OCI-M1 (cell line): Measurements from ENCODE around the gene SVIL.
"Not testable (repeated sequence)": the region's sequence is repeated elsewhere in the genome, so short reads cannot be mapped to it uniquely, and the experiment has no call there.

Experiments
- DNase-seq: peaks from one replicate; lab custom pipeline; 2025; lab: John Stamatoyannopoulos, UW

The SVIL gene

GRCh38 chr10:29574212-29575097, 60.3 kb downstream of the SVIL start:
- DNase-seq: not testable (repeated sequence)

GRCh38 chr10:29570248-29570647, 64.5 kb downstream of the SVIL start:
- not testable (repeated sequence) for DNase-seq

GRCh38 chr10:29569795-29570194, 65.0 kb downstream of the SVIL start:
- DNase-seq: no peak

- no peak for DNase-seq
Measured at GRCh38 chr10:29567003-29567402, 67.8 kb downstream of the SVIL start.

GRCh38 chr10:29566209-29566608, 68.6 kb downstream of the SVIL start:
- not testable (repeated sequence) for DNase-seq

GRCh38 chr10:29563420-29564035, 71.2 kb downstream of the SVIL start:
- DNase-seq: no peak

- DNase-seq: not testable (repeated sequence)
Measured at GRCh38 chr10:29563006-29563405, 71.8 kb downstream of the SVIL start.

GRCh38 chr10:29559996-29560395, 74.8 kb downstream of the SVIL start:
- no peak for DNase-seq

GRCh38 chr10:29557665-29558064, 77.1 kb downstream of the SVIL start:
- no peak for DNase-seq

GRCh38 chr10:29555746-29556481, 78.9 kb downstream of the SVIL start:
- no peak for DNase-seq

- peak; percentile 21 for DNase-seq
Measured at GRCh38 chr10:29555091-29555745, 79.6 kb downstream of the SVIL start.

GRCh38 chr10:29554660-29555059, 80.1 kb downstream of the SVIL start:
- DNase-seq: peak; percentile 21

- DNase-seq: no peak
Measured at GRCh38 chr10:29553544-29554250, 81.1 kb downstream of the SVIL start.

- DNase-seq: not testable (repeated sequence)
Measured at GRCh38 chr10:29553116-29553515, 81.7 kb downstream of the SVIL start.

- not testable (repeated sequence) for DNase-seq
Measured at GRCh38 chr10:29549493-29549892, 85.3 kb downstream of the SVIL start.

GRCh38 chr10:29546773-29547313, 87.9 kb downstream of the SVIL start:
- DNase-seq: no peak

GRCh38 chr10:29545122-29545521, 89.6 kb downstream of the SVIL start:
- no peak for DNase-seq

- no peak for DNase-seq
Measured at GRCh38 chr10:29543715-29544114, 91.1 kb downstream of the SVIL start.

- DNase-seq: no peak
Measured at GRCh38 chr10:29542723-29543122, 92.0 kb downstream of the SVIL start.

- DNase-seq: no peak
Measured at GRCh38 chr10:29541422-29542210, 93.2 kb downstream of the SVIL start.
